ENCODE measurements around the gene TSPAN14.

- TF ChIP-seq EZH2 (IDR thresholded peaks at IDR 0.05), result no peak
- no peak for TF ChIP-seq POLR2AphosphoS5 (IDR thresholded peaks at IDR 0.05; ENCODE audit: borderline replicate concordance, low read depth, low read length)
- TF ChIP-seq FOXP2 (optimal IDR thresholded peaks at IDR 0.05; ENCODE audit: control extremely low read depth, extremely low read length, insufficient read depth), result no peak
Measured at GRCh38 chr10:80474941-80475340, 20.8 kb downstream of the TSPAN14 start.

Data from SK-N-MC (cell line).